ENCODE results near the gene PPP2R3A. TPM values are rescaled to one million over a fixed set of nuclear protein-coding genes. Genes with fewer than 3 reads are reported as not detected.

Gene PPP2R3A
- total and polyA plus RNA-seq, 9 of the 15 experiments (the other 6 are each of a cell fraction or from before 2014, with no cell fraction given) = 0.10 to 0.50 (median 0.24) TPM

GRCh38 chr3:136023264-136023978 is 57.9 kb downstream of the PPP2R3A start:
- ChIA-PET CTCF (ENCODE audit: low intra/inter-chr PET ratio) (no interaction called here), POLR2A (no interaction called here)
- Histone ChIP-seq H3K36me3 (ENCODE audit: control insufficient read depth, insufficient read depth, low read length) (no peaks in the 10 kb centered on the region), H3K4me1 (replicated peaks in 1 of 2; ENCODE audit: control insufficient read depth in 2 of 2, insufficient read depth in 2 of 2, low read length in 2 of 2) (no peaks in the 10 kb centered on the region), H3K79me2 (ENCODE audit: control insufficient read depth, insufficient read depth, low read length) (no peaks in the 10 kb centered on the region), H3K9me1 (ENCODE audit: control insufficient read depth, insufficient read depth, low read length) (no peaks in the 10 kb centered on the region), H3K4me3 (no peak overlapping the region), H3K4me2 (ENCODE audit: insufficient read depth, low read length) (no peak overlapping the region), H2AFZ (ENCODE audit: low read depth, low read length) (no peak overlapping the region), H3K27ac (ENCODE audit: extremely low read depth, low read depth, low read length) (no peak overlapping the region), H3K9ac (ENCODE audit: insufficient read depth in 1 of 2, low read depth in 2 of 2, low read length in 2 of 2) (no peak overlapping the region), H3K9me3 (replicated peaks; ENCODE audit: control insufficient read depth, insufficient read depth, low read depth, low read length) (no peaks in the 10 kb centered on the region), H4K20me1 (replicated peaks; ENCODE audit: control insufficient read depth, insufficient read depth, low read length) (no peaks in the 10 kb centered on the region), H3K27me3 (ENCODE audit: control insufficient read depth in 2 of 2, insufficient read depth in 2 of 2, low read length in 2 of 2) (no peaks in the 10 kb centered on the region; a peak in 1 of 5 replicates)
- no peak for TF ChIP-seq NFE2 (IDR thresholded peaks at IDR 0.05; ENCODE audit: low read depth)
- TF ChIP-seq ESRRB (CRISPR knock-in tag; IDR thresholded peaks at IDR 0.05; ENCODE audit: borderline replicate concordance) = no peak
- TF ChIP-seq CREBBP (IDR thresholded peaks at IDR 0.05; ENCODE audit: low read depth, low read length) = no peak
- TF ChIP-seq GABPB1 (CRISPR knock-in tag; IDR thresholded peaks at IDR 0.05) = no peak
- TF ChIP-seq ZNF121 (CRISPR knock-in tag; conservative IDR thresholded peaks at IDR 0.05) = no peak
- TF ChIP-seq DMBX1 (CRISPR knock-in tag; IDR thresholded peaks at IDR 0.05; ENCODE audit: borderline replicate concordance) = no peak
- no peak for TF ChIP-seq RFX5 (IDR thresholded peaks at IDR 0.05; ENCODE audit: low read depth, low read length)
- no peak for ATAC-seq
- no peak for FAIRE-seq
- intact Hi-C loops (cut with micrococcal nuclease) = no loop called here
- 0% methylated on average over 3 of the region's 3 CpGs for WGBS (ENCODE audit: insufficient coverage, low coverage, missing lambda C conversion rate)
- no TSS peak for BruUV-seq (replicated peaks)
- in situ Hi-C loops (cut with MboI) = no loop called here
- no peak for DNase-seq (ENCODE audit: extremely low read depth in 1 of 4, low spot score in 3 of 4)

All from K562 (cell line).